GM20000 (cell line): ENCODE results near the gene ARHGEF19.
"Not testable (repeated sequence)": the region's sequence is repeated elsewhere in the genome, so short reads cannot be mapped to it uniquely, and the experiment has no call there.

Experiments
- DNase-seq: peaks from one replicate; pipeline ENCODE4 v3.0.0; 2012; ENCODE audit warnings: low spot score
- CTCF ChIP-seq: IDR thresholded peaks from 2 replicates; pipeline ENCODE4 v1.5.1; 2012; ENCODE audit warnings: mild to moderate bottlenecking, control low read depth; ENCODE audit errors: extremely low read depth, missing control alignments

The ARHGEF19 gene

GRCh38 chr1:16198444-16199156 is 13.9 kb downstream of the ARHGEF19 start:
- no peak for TF ChIP-seq CTCF
- DNase-seq, result no peak

GRCh38 chr1:16196874-16197273 is 15.6 kb downstream of the ARHGEF19 start:
- DNase-seq, result no peak
- no peak for TF ChIP-seq CTCF

GRCh38 chr1:16196139-16196538 is 16.3 kb downstream of the ARHGEF19 start:
- not testable (repeated sequence) for DNase-seq

GRCh38 chr1:16195518-16195905 is 16.9 kb downstream of the ARHGEF19 start:
- DNase-seq, result no peak
- TF ChIP-seq CTCF, result no peak

- no peak for TF ChIP-seq CTCF
- no peak for DNase-seq
Observed at GRCh38 chr1:16191916-16192546, 20.4 kb downstream of the ARHGEF19 start.

GRCh38 chr1:16191309-16191708 is 21.1 kb downstream of the ARHGEF19 start:
- no peak for TF ChIP-seq CTCF

GRCh38 chr1:16189921-16190621 is 22.4 kb downstream of the ARHGEF19 start:
- no peak for TF ChIP-seq CTCF
- no peak for DNase-seq

More at GRCh38 chr1:16191309-16191708, 21.1 kb downstream of the ARHGEF19 start:
- no peak for DNase-seq
